SJSA1 (cell line): ENCODE results near the gene SCT. TPM values are rescaled to one million over a fixed set of nuclear protein-coding genes. Genes with fewer than 3 reads are reported as not detected.

Source experiments
- DNase-seq, 2 experiments: peaks; one replicate each; pipeline ENCODE4 v3.0.0-alpha.2; 2015 to 2020; ENCODE audit warnings: low spot score in 2 of 2, low read depth in 1 of 2
- H3K27ac ChIP-seq: fragments of 250-450 bp; sonication (Bioruptor Pico); 2 replicates; pipeline ENCODE4 v1.5.1; 2020; ENCODE audit warnings: mild to moderate bottlenecking, moderate library complexity
- H3K27me3 ChIP-seq: fragments of 250-450 bp; sonication (Bioruptor Pico); replicated peaks from 2 replicates; pipeline ENCODE4 v1.5.1; 2020; ENCODE audit warnings: mild to moderate bottlenecking, moderate library complexity
- H3K36me3 ChIP-seq: fragments of 250-450 bp; sonication (Bioruptor Pico); 2 replicates; pipeline ENCODE4 v1.5.1; 2020; ENCODE audit warnings: mild to moderate bottlenecking
- H3K4me1 ChIP-seq: fragments of 250-450 bp; sonication (Bioruptor Pico); replicated peaks from 2 replicates; pipeline ENCODE4 v1.6.1; 2021; ENCODE audit warnings: mild to moderate bottlenecking
- H3K4me3 ChIP-seq: fragments of 250-450 bp; sonication (Bioruptor Pico); 2 replicates; pipeline ENCODE4 v1.5.1; 2020; ENCODE audit warnings: mild to moderate bottlenecking
- H3K9me3 ChIP-seq: fragments of 250-450 bp; sonication (Bioruptor Pico); replicated peaks from 2 replicates; pipeline ENCODE4 v1.5.1; 2020; ENCODE audit warnings: mild to moderate bottlenecking
- total RNA-seq: library from RNA; depleted of rRNA; stranded (reverse); fragments of >200 nt; shearing (Covaris generic); gene quantifications from 2 replicates; pipeline ENCODE4 v1.2.3, GENCODE V29; 2014

SCT gene
- total RNA-seq, 1 experiment from 2014 or later = not detected

GRCh38 chr11:605286-606129 is 21.5 kb downstream of the SCT start:
- H3K4me3 ChIP-seq = no peak overlapping the region
- H3K27ac ChIP-seq = no peak overlapping the region
- no peaks in the 10 kb centered on the region for H3K9me3 ChIP-seq
- H3K27me3 ChIP-seq = no peaks in the 10 kb centered on the region
- H3K4me1 ChIP-seq = no peaks in the 10 kb centered on the region
- no peak for DNase-seq
- peaks cover 62% of the 10 kb centered on the region for H3K36me3 ChIP-seq

- no peak for DNase-seq
- H3K4me3 ChIP-seq = no peak overlapping the region
- no peaks in the 10 kb centered on the region for H3K27me3 ChIP-seq
- H3K9me3 ChIP-seq = no peaks in the 10 kb centered on the region
- no peak overlapping the region for H3K27ac ChIP-seq
- H3K4me1 ChIP-seq = no peaks in the 10 kb centered on the region
- H3K36me3 ChIP-seq = peaks cover 49% of the 10 kb centered on the region
Observed at GRCh38 chr11:603154-603553, 23.8 kb downstream of the SCT start.

DNA sequence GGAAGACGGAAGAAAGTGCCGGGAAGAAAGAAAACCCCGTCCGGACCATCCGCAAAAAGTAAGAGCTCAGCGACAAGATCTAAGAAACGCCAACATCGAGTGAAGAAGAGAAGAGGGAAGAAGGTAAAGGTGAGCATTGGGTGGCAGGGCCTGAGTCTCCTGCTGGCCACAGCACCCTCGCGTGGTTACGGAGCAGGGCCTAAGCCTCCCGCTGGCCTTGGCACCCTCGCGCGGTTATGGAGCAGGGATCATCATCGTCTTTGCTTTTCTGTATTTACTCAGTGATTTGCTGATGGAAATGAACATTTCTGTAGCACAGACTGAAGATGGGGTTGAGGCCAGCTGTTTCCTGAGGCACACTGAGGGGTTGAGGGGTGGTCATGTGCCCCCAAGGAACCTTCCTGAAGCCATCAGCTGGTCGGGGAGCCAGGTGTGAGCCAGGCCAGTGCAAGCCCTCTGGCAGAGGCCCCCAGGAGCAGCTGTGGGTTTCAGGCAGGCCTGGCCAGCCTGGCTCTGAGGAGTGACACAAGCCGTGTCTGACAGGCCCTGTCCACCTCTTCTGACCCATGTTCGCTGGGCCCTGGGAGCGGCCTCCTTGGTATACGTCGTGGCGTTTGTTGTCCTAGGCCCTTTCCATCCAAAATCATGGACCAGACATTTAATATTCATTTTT is 25.3 kb downstream of the SCT start:
- no peaks in the 10 kb centered on the region for H3K27me3 ChIP-seq
- no peak for DNase-seq
- H3K4me1 ChIP-seq = no peaks in the 10 kb centered on the region
- H3K27ac ChIP-seq = no peak overlapping the region
- no peaks in the 10 kb centered on the region for H3K9me3 ChIP-seq
- H3K36me3 ChIP-seq = peaks cover 41% of the 10 kb centered on the region
- H3K4me3 ChIP-seq = no peak overlapping the region

- H3K4me3 ChIP-seq = no peak overlapping the region
- peaks cover 31% of the 10 kb centered on the region for H3K36me3 ChIP-seq
- H3K4me1 ChIP-seq = no peaks in the 10 kb centered on the region
- no peak for DNase-seq
- H3K27me3 ChIP-seq = no peaks in the 10 kb centered on the region
- no peak overlapping the region for H3K27ac ChIP-seq
- H3K9me3 ChIP-seq = no peaks in the 10 kb centered on the region
Observed at GRCh38 chr11:598005-598680, 28.8 kb downstream of the SCT start.

DNA sequence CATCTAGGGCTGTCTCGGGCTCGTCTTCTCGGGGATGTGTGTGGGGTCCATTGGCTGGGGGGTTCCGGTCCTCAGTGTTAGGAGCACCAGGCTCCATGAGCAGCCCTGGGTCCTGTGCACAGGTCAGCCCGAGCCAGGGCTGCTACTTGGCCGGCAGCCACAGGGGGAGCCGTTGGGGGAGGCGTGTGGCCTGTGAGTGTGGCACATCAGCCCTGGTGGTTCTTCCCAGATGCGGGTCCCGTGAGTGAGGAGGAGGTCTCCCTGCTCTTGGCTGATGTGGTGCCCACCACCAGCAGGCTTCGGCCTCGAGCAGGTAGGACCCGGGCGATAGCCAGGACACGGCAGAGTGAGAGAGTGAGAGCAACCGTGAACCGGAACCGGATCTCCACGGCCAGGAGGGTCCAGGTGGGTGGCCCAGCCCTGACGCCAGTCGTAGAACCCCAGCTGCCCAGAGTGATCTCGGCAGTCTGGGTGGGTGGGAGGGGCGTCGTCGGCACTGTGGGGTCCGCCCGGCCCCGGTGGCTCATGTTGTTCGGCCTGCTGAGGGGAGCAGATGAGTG is 29.7 kb downstream of the SCT start:
- H3K4me3 ChIP-seq = no peak overlapping the region
- H3K27ac ChIP-seq = no peak overlapping the region
- H3K36me3 ChIP-seq = peaks cover 36% of the 10 kb centered on the region
- no peaks in the 10 kb centered on the region for H3K4me1 ChIP-seq
- no peaks in the 10 kb centered on the region for H3K9me3 ChIP-seq
- H3K27me3 ChIP-seq = no peaks in the 10 kb centered on the region
- DNase-seq = no peak

- Histone ChIP-seq H3K4me1 (no peaks in the 10 kb centered on the region), H3K36me3 (peaks cover 28% of the 10 kb centered on the region), H3K4me3 (no peak overlapping the region), H3K27ac (no peak overlapping the region), H3K27me3 (no peaks in the 10 kb centered on the region), H3K9me3 (no peaks in the 10 kb centered on the region)
- DNase-seq = no peak
Observed at GRCh38 chr11:596374-596773, 30.6 kb downstream of the SCT start.

DNA sequence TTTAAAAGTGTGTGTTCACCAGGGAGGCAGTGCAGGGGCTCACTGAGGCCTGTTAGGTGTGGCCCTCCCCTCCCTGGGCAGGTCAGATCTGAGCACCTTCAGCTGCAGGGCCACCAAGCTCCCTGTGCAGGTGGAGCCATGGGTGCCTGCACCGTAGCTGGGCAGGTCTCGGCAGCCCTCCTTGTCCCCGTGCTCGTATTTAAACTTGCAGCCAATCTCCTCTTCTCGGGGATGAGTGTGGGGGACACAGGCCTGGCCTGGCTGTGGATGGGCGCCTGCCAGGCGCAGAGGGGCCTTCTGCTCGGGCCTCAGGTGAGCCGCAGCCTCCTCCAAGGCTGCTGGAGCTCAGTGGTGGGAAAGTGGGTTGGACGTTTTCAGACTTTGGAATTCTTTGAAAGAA is 31.6 kb downstream of the SCT start:
- Histone ChIP-seq H3K4me1 (no peaks in the 10 kb centered on the region), H3K27me3 (no peaks in the 10 kb centered on the region), H3K36me3 (peaks cover 28% of the 10 kb centered on the region), H3K4me3 (no peak overlapping the region), H3K27ac (no peak overlapping the region), H3K9me3 (no peaks in the 10 kb centered on the region)
- DNase-seq = no peak

- H3K27ac ChIP-seq = no peak overlapping the region
- H3K4me3 ChIP-seq = no peak overlapping the region
- no peaks in the 10 kb centered on the region for H3K9me3 ChIP-seq
- peaks cover 26% of the 10 kb centered on the region for H3K36me3 ChIP-seq
- no peak for DNase-seq
- no peaks in the 10 kb centered on the region for H3K4me1 ChIP-seq
- no peaks in the 10 kb centered on the region for H3K27me3 ChIP-seq
Observed at GRCh38 chr11:593347-593746, 33.6 kb downstream of the SCT start.

- Histone ChIP-seq H3K9me3 (no peaks in the 10 kb centered on the region), H3K36me3 (peaks cover 30% of the 10 kb centered on the region), H3K27ac (no peak overlapping the region), H3K27me3 (no peaks in the 10 kb centered on the region), H3K4me3 (no peak overlapping the region), H3K4me1 (no peaks in the 10 kb centered on the region)
- no peak for DNase-seq
Observed at GRCh38 chr11:592918-593317, 34.1 kb downstream of the SCT start.

DNA sequence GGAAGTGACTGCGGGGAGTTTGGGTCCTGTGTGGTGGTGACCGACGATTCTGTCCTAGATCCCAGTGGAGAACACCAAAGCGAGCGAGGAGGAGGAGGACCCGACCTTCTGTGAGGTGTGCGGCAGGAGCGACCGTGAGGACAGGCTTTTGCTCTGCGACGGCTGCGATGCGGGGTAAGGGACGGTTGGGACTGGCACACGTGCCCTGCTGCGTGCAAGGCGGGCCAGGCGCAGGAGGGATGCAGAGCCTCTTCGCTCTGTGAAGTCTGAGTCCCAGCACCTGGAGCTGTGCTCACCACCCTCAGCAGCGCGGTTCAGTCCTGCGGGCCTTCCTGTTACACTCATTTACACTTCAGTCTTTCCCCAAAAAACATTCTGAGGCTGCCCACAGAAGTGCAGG is 34.5 kb downstream of the SCT start:
- no peaks in the 10 kb centered on the region for H3K9me3 ChIP-seq
- DNase-seq = no peak
- no peak overlapping the region for H3K27ac ChIP-seq
- H3K4me3 ChIP-seq = no peak overlapping the region
- H3K36me3 ChIP-seq = peaks cover 35% of the 10 kb centered on the region
- H3K4me1 ChIP-seq = no peaks in the 10 kb centered on the region
- no peaks in the 10 kb centered on the region for H3K27me3 ChIP-seq

DNA sequence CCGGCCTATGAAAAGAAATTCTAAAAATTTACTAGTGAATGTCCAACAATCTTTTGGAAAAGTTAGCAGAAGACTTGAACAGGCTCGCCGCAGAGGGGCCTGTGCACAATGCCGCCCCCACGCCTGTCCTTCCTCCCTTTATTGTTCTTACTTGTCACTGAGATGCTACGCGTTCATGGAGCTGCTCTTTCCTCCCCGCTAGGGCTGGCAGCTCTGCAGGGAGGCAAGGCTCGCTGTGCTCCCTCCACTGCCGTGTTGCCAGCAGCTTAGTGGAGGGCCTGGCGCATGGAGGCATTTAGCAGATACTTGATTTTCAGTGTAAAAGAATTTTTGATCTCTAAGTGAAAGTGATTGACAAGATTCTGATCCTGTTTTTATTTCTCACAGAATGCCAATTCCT is 36.0 kb downstream of the SCT start:
- Histone ChIP-seq H3K4me3 (no peak overlapping the region), H3K27me3 (no peaks in the 10 kb centered on the region), H3K9me3 (no peaks in the 10 kb centered on the region), H3K27ac (no peak overlapping the region), H3K4me1 (no peaks in the 10 kb centered on the region), H3K36me3 (peaks cover 31% of the 10 kb centered on the region)
- DNase-seq = no peak

DNA sequence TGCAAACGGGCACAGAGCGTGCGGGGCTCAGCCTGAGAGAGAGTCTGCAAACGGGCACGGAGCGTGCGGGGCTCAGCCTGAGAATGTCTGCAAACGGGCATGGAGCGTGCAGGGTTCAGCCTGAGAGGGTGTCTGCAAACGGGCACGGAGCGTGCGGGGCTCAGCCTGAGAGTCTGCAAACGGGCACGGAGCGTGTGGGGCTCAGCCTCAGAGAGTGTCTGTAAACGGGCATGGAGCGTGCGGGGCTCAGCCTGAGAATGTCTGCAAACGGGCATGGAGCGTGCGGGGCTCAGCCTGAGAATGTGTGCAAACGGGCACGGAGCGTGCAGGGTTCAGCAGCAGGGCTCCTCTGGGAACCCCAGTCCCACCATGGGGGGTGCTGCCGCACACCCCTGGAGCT is 37.2 kb downstream of the SCT start:
- H3K27me3 ChIP-seq = no peaks in the 10 kb centered on the region
- no peak for DNase-seq
- H3K27ac ChIP-seq = no peak overlapping the region
- H3K4me3 ChIP-seq = no peak overlapping the region
- no peaks in the 10 kb centered on the region for H3K4me1 ChIP-seq
- peaks cover 31% of the 10 kb centered on the region for H3K36me3 ChIP-seq
- H3K9me3 ChIP-seq = no peaks in the 10 kb centered on the region

DNA sequence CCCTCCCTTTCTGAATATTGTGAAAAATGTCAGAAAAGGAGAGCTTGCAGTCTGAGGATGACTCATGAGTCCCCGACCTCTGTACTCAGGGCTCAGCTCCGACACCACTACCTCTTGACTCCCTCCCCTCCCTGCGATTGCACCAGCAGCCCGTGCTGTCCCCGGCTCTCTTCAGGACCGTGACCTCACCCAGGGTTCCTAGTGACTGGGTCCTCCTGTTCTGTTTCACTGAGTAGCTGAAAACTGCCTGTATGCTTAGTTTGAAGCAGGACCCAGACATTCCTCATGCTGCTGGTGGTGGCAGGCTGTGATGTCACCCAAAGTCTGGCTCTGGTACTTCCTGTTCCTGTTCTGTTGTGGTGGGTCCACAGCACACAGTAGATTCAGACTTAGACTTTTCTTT is 39.0 kb downstream of the SCT start:
- H3K27ac ChIP-seq = no peak overlapping the region
- no peak for DNase-seq
- H3K36me3 ChIP-seq = peaks cover 29% of the 10 kb centered on the region

DNA sequence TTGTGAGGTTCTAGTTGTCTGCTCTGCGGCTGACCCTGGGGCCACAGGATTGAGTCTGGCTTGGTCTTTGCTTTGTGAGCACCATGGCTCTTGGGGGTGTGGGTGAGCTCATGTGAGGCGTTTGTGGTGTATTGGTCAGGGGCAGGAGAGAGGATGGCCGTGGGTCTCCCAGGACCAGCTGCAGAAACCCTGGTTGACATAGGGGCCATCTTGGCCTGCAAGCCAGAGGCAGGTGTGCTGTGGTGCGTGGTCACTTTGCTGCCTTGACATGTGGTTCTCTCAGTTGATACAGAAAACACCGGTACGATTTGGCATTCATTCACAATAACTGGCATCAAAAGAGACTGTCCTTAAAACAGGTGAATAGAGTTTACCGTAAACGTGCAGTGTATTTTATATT is 39.4 kb downstream of the SCT start:
- no peaks in the 10 kb centered on the region for H3K27me3 ChIP-seq

More for the DNA sequence above, 39.0 kb downstream of the SCT start:
- Histone ChIP-seq H3K4me3 (no peak overlapping the region), H3K9me3 (no peaks in the 10 kb centered on the region), H3K4me1 (no peaks in the 10 kb centered on the region), H3K27me3 (no peaks in the 10 kb centered on the region)

More for the DNA sequence above, 39.4 kb downstream of the SCT start:
- Histone ChIP-seq H3K4me3 (no peak overlapping the region), H3K4me1 (no peaks in the 10 kb centered on the region), H3K9me3 (no peaks in the 10 kb centered on the region), H3K36me3 (peaks cover 27% of the 10 kb centered on the region), H3K27ac (no peak overlapping the region)
- no peak for DNase-seq
